Measurements from ENCODE around the gene CXCL6.

DNA sequence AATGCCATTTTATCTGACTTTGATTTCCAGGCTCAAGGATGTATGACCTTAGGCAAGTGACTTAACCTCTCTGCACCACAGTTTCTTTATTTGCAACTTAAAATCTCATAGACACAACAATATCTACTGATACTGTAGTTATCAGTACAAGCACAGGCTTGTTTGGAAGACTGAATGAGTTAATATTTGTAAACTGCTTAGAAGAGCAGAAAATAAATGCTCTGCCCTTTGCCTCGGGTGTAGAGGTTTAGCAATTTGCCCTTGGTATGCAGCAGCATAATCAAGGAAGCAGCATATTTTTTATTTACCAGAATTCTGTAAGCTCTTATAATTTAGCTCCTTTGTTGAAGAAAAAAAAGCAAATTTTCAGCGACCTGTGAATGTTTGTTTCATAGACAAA is 29.8 kb downstream of the CXCL6 start:
- TF ChIP-seq, protein P1, sequence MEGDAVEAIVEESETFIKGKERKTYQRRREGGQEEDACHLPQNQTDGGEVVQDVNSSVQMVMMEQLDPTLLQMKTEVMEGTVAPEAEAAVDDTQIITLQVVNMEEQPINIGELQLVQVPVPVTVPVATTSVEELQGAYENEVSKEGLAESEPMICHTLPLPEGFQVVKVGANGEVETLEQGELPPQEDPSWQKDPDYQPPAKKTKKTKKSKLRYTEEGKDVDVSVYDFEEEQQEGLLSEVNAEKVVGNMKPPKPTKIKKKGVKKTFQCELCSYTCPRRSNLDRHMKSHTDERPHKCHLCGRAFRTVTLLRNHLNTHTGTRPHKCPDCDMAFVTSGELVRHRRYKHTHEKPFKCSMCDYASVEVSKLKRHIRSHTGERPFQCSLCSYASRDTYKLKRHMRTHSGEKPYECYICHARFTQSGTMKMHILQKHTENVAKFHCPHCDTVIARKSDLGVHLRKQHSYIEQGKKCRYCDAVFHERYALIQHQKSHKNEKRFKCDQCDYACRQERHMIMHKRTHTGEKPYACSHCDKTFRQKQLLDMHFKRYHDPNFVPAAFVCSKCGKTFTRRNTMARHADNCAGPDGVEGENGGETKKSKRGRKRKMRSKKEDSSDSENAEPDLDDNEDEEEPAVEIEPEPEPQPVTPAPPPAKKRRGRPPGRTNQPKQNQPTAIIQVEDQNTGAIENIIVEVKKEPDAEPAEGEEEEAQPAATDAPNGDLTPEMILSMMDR (IDR thresholded peaks at IDR 0.05; ENCODE audit: poor library complexity): no peak
- no peak for TF ChIP-seq EZH2 (IDR thresholded peaks at IDR 0.05; ENCODE audit: borderline replicate concordance)

Data from hepatocyte (in vitro differentiated cells).